Body of pancreas (tissue), 4 donors: ENCODE results near the gene TEKT3. TPM values are rescaled to one million over a fixed set of nuclear protein-coding genes. Genes with fewer than 3 reads are reported as not detected.

Experiments
- ATAC-seq: fragments of 150-250 bp; one replicate; pipeline ENCODE4 v1.9.1; 2016
- DNase-seq, 4 donors: peaks; one replicate each; pipeline ENCODE4 v3.0.0-alpha.2; 2019
- H3K27ac ChIP-seq, 4 donors: fragments of 200-600 bp; sonication (generic); 1 replicate in 3 of 4; 2 replicates in 1 of 4; pipeline versions ENCODE4 v1.5.1 to v1.6.1; 2016 to 2019; ENCODE audit warnings: mild to moderate bottlenecking in 1 of 4, mixed read lengths in 1 of 4, moderate library complexity in 1 of 4
- H3K27me3 ChIP-seq, 2 donors: fragments of 200-600 bp; sonication (generic); one replicate each; pipeline ENCODE4 v1.6.0; 2016; ENCODE audit warnings: mild to moderate bottlenecking in 1 of 2
- H3K36me3 ChIP-seq, 2 donors: fragments of 200-600 bp; sonication (generic); replicated peaks in 1 of 2; 2 replicates each; pipeline ENCODE4 v1.5.1; 2016; ENCODE audit warnings: low read depth in 2 of 2; ENCODE audit not compliant: insufficient read depth in 1 of 2
- H3K4me1 ChIP-seq: fragments of 200-600 bp; sonication (generic); one replicate; pipeline ENCODE4 v1.6.0; 2016
- H3K4me3 ChIP-seq, 2 donors: fragments of 200-600 bp; sonication (generic); 1 replicate in 1 of 2; 2 replicates in 1 of 2; pipeline ENCODE4 v1.5.1; 2016 to 2019
- H3K9me3 ChIP-seq, 3 donors: fragments of 200-600 bp; sonication (generic); 1 replicate in 2 of 3; 2 replicates in 1 of 3; pipeline ENCODE4 v1.5.1; 2016
- POLR2A ChIP-seq, 3 donors: fragments of 450-650 bp; IDR thresholded peaks; one replicate each; pipeline ENCODE4 v1.6.1; 2016; ENCODE audit warnings: antibody characterized with exemption in 3 of 3, mild to moderate bottlenecking in 2 of 3
- WGBS, 2 donors: methylation state at CpG; one replicate each; pipeline ENCODE4 v1.1.5; 2017; 5-methylcytosine and 5-hydroxymethylcytosine counted together
- intact Hi-C: fragments of 100-400 bp; cut with DNase I; formaldehyde crosslinking; loops from one replicate; pipeline ENCODE4 v1.15.1; 2023
- total RNA-seq, 2 donors: library from RNA; depleted of rRNA; stranded (reverse); fragments of >200 nt; gene quantifications; one replicate each; pipeline ENCODE4 v1.1.0, GENCODE V29; 2016
- TF ChIP-seq, protein P1 (sequence below), 7 experiments: fragments of 450-650 bp in 4 of 7; fragments of 200-600 bp in 3 of 7; sonication (generic) in 3 of 7; IDR thresholded peaks; one replicate each; pipeline ENCODE4 v1.5.1; 2016 to 2019; ENCODE audit warnings: antibody characterized with exemption in 7 of 7

The TEKT3 gene
- total RNA-seq, 2 donors from 2014 or later, result not detected

- Histone ChIP-seq H3K36me3 (no peaks in the 10 kb centered on the region), H3K4me3 (no peak overlapping the region), H3K4me1 (peaks cover 11% of the 10 kb centered on the region), H3K27ac (no peak overlapping the region), H3K9me3 (no peaks in the 10 kb centered on the region), H3K27me3 (no peaks in the 10 kb centered on the region)
- 48 to 51% methylated on average over 3 of the region's 3 CpGs for WGBS, 2 donors
- ATAC-seq, result no peak
- DNase-seq, result no peak
- intact Hi-C loops, result no loop called here
- TF ChIP-seq, protein P1, sequence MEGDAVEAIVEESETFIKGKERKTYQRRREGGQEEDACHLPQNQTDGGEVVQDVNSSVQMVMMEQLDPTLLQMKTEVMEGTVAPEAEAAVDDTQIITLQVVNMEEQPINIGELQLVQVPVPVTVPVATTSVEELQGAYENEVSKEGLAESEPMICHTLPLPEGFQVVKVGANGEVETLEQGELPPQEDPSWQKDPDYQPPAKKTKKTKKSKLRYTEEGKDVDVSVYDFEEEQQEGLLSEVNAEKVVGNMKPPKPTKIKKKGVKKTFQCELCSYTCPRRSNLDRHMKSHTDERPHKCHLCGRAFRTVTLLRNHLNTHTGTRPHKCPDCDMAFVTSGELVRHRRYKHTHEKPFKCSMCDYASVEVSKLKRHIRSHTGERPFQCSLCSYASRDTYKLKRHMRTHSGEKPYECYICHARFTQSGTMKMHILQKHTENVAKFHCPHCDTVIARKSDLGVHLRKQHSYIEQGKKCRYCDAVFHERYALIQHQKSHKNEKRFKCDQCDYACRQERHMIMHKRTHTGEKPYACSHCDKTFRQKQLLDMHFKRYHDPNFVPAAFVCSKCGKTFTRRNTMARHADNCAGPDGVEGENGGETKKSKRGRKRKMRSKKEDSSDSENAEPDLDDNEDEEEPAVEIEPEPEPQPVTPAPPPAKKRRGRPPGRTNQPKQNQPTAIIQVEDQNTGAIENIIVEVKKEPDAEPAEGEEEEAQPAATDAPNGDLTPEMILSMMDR (IDR thresholded peaks at IDR 0.05), result no peak
- TF ChIP-seq POLR2A (IDR thresholded peaks at IDR 0.05), result no peak
These were observed 569 bp upstream of the TEKT3 start for GRCh38 chr17:15341966-15342365.

DNA sequence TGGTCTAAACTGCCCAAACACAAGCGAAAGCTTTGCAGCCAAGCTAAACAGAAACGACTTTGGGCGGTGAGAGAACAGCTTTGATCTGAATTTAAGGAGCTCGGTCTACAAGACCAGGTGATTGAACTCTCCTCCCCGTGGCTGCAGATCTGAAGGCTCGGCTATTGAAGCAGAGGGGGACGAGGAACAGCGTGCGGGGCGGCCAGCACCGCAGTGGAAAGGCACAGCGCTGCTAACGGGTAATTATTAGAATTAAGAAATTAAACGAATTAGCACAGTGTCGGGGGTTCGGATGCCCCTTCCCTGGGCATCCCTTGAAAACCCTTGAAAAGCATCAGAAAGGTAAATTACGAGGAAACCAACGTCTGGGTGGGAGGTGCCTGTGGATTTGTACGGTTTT lies 431 bp downstream of the TEKT3 start:
- WGBS, 2 donors, result 5 to 8% methylated on average over 19 of the region's 19 CpGs
- peak; percentile 16 for ATAC-seq
- intact Hi-C loops, result no loop called here

DNA sequence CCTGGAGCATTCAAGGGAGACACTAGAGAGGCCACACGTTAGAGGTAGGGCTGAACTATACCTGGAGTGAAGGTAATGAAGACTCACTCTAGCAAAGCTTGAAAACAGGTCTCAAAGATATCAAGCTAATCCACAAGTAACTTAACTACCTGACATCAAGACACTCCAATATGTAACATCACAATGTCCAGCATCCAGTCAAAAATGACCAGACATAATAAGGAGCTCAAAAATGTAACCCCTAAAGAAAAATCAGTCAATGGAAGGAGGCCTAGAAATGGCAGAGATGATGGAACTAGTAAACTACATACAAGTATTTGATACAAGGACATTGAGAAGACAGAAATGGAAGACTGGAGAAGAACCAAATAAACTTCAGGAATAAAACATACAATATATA lies 6.0 kb downstream of the TEKT3 start:
- no peak for DNase-seq
- ATAC-seq, result no peak
- no peaks in the 10 kb centered on the region for H3K4me1 ChIP-seq
- WGBS, 2 donors, result 31 to 45% methylated on average over 1 of the region's 1 CpG
- H3K4me3 ChIP-seq, result no peak overlapping the region
- no peak overlapping the region for H3K27ac ChIP-seq
- H3K27me3 ChIP-seq, result no peaks in the 10 kb centered on the region
- H3K36me3 ChIP-seq, result no peaks in the 10 kb centered on the region
- no peaks in the 10 kb centered on the region for H3K9me3 ChIP-seq
- TF ChIP-seq, protein P1 (IDR thresholded peaks at IDR 0.05), result no peak
- no peak for TF ChIP-seq POLR2A (IDR thresholded peaks at IDR 0.05)
- intact Hi-C loops, result no loop called here

More for the DNA sequence above, 431 bp downstream of the TEKT3 start:
- H3K27me3 ChIP-seq, result no peaks in the 10 kb centered on the region
- H3K36me3 ChIP-seq, result no peaks in the 10 kb centered on the region
- DNase-seq, result peak in 1 of 4 donors; percentile 14
- peak overlapping the region in 1 of 2 donors; percentile 17 for H3K4me3 ChIP-seq
- peaks cover 11% of the 10 kb centered on the region for H3K4me1 ChIP-seq
- no peaks in the 10 kb centered on the region for H3K9me3 ChIP-seq
- TF ChIP-seq, protein P1 (IDR thresholded peaks at IDR 0.05), result no peak
- TF ChIP-seq POLR2A (IDR thresholded peaks at IDR 0.05), result no peak
- no peak overlapping the region for H3K27ac ChIP-seq

- no peak overlapping the region for H3K4me3 ChIP-seq
- ATAC-seq, result no peak
- no peaks in the 10 kb centered on the region for H3K27me3 ChIP-seq
- no peaks in the 10 kb centered on the region for H3K4me1 ChIP-seq
- DNase-seq, result no peak
- TF ChIP-seq, protein P1 (IDR thresholded peaks at IDR 0.05), result no peak
- no peak for TF ChIP-seq POLR2A (IDR thresholded peaks at IDR 0.05)
- no peak overlapping the region for H3K27ac ChIP-seq
- no peaks in the 10 kb centered on the region for H3K9me3 ChIP-seq
- WGBS, 2 donors, result 67 to 82% methylated on average over 3 of the region's 3 CpGs
- intact Hi-C loops, result no loop called here
- H3K36me3 ChIP-seq, result no peaks in the 10 kb centered on the region
These were observed 7.1 kb downstream of the TEKT3 start for GRCh38 chr17:15334266-15334665.

GRCh38 chr17:15332338-15332737 lies 9.1 kb downstream of the TEKT3 start:
- Histone ChIP-seq H3K4me3 (no peak overlapping the region), H3K9me3 (no peaks in the 10 kb centered on the region), H3K4me1 (no peaks in the 10 kb centered on the region), H3K27me3 (no peaks in the 10 kb centered on the region), H3K27ac (no peak overlapping the region), H3K36me3 (no peaks in the 10 kb centered on the region)
- 32 to 40% methylated on average over 6 of the region's 6 CpGs for WGBS, 2 donors
- ATAC-seq (no peak), DNase-seq (no peak)
- intact Hi-C loops, result no loop called here
- TF ChIP-seq POLR2A (IDR thresholded peaks at IDR 0.05), result no peak
- TF ChIP-seq, protein P1 (IDR thresholded peaks at IDR 0.05), result no peak
